KBM-7 (cell line): ENCODE results near the gene UTP3.
A peak's percentile ranks its signal among the peaks of the same experiment; 100 is the strongest.
"Not testable (repeated sequence)": the region's sequence is repeated elsewhere in the genome, so short reads cannot be mapped to it uniquely, and the experiment has no call there.

Source experiments
- DNase-seq: peaks from one replicate; pipeline ENCODE4 v3.0.0-alpha.2; 2015
- in situ Hi-C: fragments of 300-500 bp; cut with MboI; formaldehyde crosslinking; loops from 2 replicates; pipeline ENCODE4 v1.14.3; 2020; ENCODE audit warnings: low sequenced_read_pairs, low pct_unique_long_range_greater_than_20kb, mixed read lengths

The UTP3 gene

GRCh38 chr4:70680934-70681333, 7.4 kb upstream of the UTP3 start:
- no peak for DNase-seq
- in situ Hi-C loops = no loop called here

DNA sequence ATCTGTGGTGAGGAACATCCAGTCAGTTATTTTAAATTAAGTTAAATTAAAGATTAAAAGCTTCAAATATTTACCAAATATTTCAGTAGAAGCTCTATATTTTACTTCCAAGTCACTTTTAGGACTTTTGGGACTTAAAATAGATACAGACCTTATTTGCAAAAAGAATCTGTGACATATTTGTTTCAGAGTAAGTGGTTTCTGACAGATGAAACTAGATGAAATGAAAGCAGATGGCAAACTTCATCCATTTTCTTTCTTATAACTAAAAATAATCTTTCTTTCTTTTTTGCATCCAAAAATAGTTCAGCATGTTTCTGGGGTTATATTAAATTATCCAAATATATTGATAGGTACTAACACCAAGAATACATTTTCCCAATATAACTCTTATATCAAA, 6.6 kb upstream of the UTP3 start:
- in situ Hi-C loops = no loop called here
- no peak for DNase-seq

GRCh38 chr4:70682142-70682541, 6.2 kb upstream of the UTP3 start:
- DNase-seq, in situ Hi-C loops: not testable (repeated sequence)

GRCh38 chr4:70687392-70687791, 940 bp upstream of the UTP3 start:
- in situ Hi-C loops = no loop called here
- DNase-seq = no peak

- in situ Hi-C loops = no loop called here
- DNase-seq = peak; percentile 29
These were observed 481 bp downstream of the UTP3 start for GRCh38 chr4:70688795-70689231.

DNA sequence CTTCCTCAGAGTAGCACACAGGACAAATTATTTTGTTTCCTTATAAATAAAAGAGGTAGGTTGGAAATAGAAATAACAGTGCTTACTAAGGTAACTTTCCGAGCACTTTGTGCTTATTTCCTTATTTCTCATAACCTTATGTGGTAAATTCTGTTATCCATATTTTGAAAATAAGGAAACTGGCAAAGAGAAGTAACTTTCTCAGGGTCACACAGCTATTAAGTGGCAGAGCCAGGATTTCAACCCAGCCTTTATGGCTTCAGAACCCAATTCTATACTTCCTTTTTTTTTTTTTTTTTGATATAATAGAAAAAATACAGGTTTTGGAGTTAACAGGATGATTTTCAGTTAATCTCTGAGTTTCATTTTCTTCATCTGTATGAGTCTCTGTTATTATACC, 3.3 kb downstream of the UTP3 start:
- in situ Hi-C loops = no loop called here
- DNase-seq = peak; percentile 38

GRCh38 chr4:70694633-70695032, 6.3 kb downstream of the UTP3 start:
- DNase-seq, in situ Hi-C loops: not testable (repeated sequence)

GRCh38 chr4:70698435-70698834, 10.1 kb downstream of the UTP3 start:
- DNase-seq, in situ Hi-C loops: not testable (repeated sequence)

- in situ Hi-C loops = no loop called here
- no peak for DNase-seq
These were observed 12.4 kb downstream of the UTP3 start for GRCh38 chr4:70700712-70701111.

- in situ Hi-C loops = no loop called here
- DNase-seq = no peak
These were observed 12.9 kb downstream of the UTP3 start for GRCh38 chr4:70701271-70701670.

DNA sequence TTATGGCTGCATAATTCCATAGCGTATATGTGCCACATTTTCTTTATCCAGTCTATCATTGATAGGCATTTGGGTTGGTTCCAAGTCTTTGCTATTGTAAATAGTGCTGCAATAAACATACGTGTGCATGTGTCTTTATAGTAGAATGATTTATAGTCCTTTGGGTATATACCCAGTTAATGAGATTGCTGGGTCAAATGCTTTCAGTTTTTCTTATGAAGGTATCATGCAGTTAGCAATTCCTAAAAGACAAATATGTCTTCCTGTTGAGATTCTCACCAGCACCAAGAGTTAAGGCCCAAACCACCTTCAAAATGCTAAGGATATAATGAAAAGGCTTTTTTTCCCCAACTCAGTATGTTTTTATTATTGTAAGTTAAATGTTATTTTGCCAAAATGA, 14.3 kb downstream of the UTP3 start:
- DNase-seq, in situ Hi-C loops: not testable (repeated sequence)

- peak; percentile 28 for DNase-seq
- in situ Hi-C loops = no loop called here
These were observed 15.4 kb downstream of the UTP3 start for GRCh38 chr4:70703619-70704214.

GRCh38 chr4:70704215-70704930, 16.0 kb downstream of the UTP3 start:
- DNase-seq = peak; percentile 72
- in situ Hi-C loops = no loop called here

DNA sequence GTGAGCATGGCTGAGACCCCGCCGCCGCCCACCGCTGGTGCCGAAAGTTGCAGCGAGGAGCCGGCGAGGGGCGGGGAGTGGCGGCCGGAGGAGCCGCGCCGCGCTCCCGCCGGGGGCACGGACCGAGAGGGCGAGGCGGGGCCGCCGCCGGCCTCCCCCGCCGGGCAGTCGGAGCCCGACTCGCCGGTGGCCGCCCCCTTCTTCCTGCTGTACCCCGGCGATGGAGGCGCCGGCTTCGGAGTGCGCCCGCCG, 16.5 kb downstream of the UTP3 start:
- DNase-seq = no peak
- in situ Hi-C loops = no loop called here

DNA sequence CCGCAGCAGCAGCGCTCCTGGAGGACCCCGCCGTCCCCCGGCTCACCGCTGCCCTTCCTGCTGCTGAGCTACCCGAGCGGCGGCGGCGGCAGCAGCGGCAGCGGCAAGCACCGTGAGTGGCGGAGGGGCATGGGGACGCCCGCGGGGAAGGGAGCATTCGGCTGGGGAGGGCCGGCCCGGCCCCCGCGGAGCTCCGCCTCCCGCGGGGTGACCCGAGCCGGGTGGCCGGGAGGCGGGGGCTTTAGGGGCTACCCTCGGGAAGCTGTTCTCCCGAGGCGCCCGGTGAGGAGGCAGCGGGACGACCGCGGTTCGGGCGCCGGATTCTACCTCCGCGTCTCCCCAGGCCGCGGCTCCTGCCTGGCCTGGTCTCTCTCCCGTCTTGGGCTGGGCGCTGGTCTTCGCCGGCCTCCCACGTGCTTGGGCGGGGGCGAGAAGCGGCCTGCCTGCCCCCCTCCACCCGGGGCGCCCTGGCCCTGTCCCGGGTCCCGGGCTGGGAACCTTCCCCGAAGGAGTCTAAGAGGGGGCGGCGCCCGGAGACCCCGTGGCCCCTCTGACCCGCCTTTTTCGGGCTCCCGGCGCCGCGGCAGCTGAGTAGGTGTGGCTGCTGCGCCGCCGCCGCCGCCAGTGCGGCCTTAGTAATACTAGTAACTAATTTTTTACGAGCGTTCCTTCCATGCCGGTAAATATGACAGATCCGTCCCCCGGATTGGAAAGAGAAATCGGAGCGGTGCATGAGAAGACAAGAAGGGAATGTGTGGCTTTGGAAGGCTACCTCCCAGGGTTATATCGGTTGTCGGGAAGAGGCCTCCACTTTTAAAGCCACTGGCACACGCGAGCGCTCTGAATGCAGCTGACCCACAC, 17.1 kb downstream of the UTP3 start:
- in situ Hi-C loops = no loop called here
- DNase-seq = peak; percentile 81

GRCh38 chr4:70706044-70706461, 17.7 kb downstream of the UTP3 start:
- no peak for DNase-seq

DNA sequence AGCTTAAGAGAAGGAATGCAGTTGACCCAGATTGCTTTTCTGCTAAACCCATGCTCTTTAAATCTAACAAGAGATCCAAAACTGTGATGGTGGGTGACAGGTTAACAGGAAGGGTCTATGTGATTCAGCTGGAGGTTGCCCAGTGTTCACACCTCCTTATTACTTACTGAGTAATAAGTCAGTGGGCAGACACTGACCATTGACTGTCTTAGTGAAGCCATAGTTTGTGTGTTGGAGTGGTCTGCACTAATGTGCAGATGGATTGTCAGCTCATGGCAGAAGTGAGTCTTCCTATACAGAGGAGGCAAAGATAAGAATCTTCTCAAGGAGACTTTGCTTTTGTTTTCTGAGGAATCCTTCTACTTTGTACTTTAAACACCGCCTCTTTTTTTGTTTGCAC, 18.2 kb downstream of the UTP3 start:
- in situ Hi-C loops = no loop called here
- DNase-seq = peak; percentile 25

More at GRCh38 chr4:70706044-70706461, 17.7 kb downstream of the UTP3 start:
- in situ Hi-C loops = no loop called here

DNA sequence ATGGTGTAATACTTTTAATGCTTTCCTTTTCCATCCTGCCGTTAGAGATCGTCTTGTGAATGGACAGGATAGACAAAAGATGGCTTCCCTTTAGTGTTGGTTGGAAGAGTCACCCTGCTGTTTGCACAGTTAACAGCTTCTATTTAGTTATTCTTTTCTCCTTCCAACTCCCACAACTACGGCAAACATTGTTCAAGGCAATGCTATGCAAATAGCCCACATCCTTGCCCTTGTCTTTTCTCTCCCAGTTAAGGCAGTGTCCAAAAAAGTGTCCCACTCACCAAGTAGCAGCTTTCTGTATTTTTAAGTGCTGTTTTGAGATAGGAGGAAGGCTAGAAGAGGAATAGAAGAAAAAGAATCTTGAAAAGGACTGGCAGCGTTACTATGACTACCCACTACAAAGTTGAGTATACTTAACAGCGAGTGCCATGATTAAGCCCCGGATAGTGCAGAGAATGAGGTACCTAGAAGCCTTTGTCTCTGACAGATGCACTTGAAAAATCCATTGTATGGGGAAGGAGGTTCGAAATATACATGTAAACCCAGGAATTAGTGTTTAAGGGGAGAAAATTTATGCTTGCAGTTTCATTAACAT, 21.4 kb downstream of the UTP3 start:
- no peak for DNase-seq
- in situ Hi-C loops = no loop called here

- in situ Hi-C loops = no loop called here
- DNase-seq = no peak
These were observed 23.3 kb downstream of the UTP3 start for GRCh38 chr4:70711599-70711998.

DNA sequence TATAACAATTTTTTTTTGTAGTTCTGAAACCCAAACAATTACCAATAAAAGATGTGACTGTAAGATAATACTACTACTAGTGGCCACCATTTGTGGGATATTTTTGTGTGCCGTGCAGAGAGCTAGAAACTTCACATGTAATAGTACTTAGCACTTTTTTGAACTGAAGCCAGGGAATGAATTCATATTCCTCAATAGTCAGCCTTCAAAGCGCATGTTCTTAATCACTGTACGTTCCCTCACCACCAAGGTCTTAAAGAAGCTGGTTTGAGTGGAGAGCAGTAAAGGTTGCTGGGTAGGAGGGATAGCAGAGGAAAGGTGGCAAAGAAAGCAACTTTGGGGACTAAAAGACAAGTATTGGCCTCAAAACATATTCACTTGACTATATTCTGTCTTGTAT, 23.8 kb downstream of the UTP3 start:
- DNase-seq = no peak

More for the DNA sequence above, 23.8 kb downstream of the UTP3 start:
- in situ Hi-C loops = no loop called here
